ENCODE measurements around the gene PERP.

PERP gene

DNA sequence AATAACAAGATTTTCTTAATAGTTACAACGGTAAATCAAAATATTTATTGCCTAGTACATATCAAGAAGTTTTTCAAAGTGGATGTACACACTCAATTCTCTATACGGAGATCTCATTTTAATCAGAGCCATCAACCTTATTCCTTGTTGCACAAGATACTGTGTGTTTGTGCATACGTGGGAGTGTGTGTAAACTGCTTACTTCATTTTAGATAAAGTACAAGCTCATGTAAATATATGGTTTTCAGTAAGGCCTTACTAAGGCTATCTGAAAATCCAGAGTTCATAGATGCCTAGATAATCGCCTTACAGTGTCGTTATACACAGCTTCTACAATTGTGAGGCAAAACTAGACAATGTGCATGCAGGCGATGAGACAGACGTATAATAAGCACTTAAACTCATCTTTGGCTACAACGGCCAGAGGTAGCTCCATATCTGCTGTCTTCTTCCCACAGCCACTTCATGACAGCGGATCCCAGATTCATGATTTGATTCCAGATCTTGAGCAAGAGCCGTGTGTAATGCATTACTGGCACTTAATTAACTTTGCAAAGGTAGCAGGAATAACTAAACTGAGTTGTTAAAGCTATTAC lies 2.5 kb downstream of the PERP start:
- peak overlapping the region; percentile 4; the same call in 1 of the 2 replicates for H3K4me3 ChIP-seq (ENCODE audit: low read depth, low read length)
- ChIA-PET POLR2A (interaction anchor here (0.6 to 5.0 kb wide), 5 partner anchors 18 to 1270 kb away, joined by 3 to 36 read pairs (median 4); no protein-coding TSS in a partner anchor), CTCF (interaction anchor here (0.6 to 3.8 kb wide), 11 partner anchors 11 to 763 kb away, joined by 3 to 99 read pairs (median 4); no protein-coding TSS in a partner anchor)
- H3K4me1 ChIP-seq (ENCODE audit: control insufficient read depth, insufficient read depth, low read length), result peaks cover 13% of the 10 kb centered on the region
- peak overlapping the region; percentile 18; the same call in 1 of the 2 replicates for H3K27ac ChIP-seq (ENCODE audit: extremely low read depth, low read depth, low read length)
- H3K36me3 ChIP-seq (ENCODE audit: control insufficient read depth in 2 of 2, insufficient read depth in 1 of 2, low read length in 2 of 2), result no peaks in the 10 kb centered on the region
- H3K9me3 ChIP-seq (ENCODE audit: control insufficient read depth, insufficient read depth, low read depth, low read length), result no peaks in the 10 kb centered on the region
- peak; percentile 77 for TF ChIP-seq ZNF335 (tag by site-specific recombination; conservative IDR thresholded peaks at IDR 0.05)
- no peak for TF ChIP-seq ZNF645 (tag by site-specific recombination; IDR thresholded peaks at IDR 0.05)
- no peak for TF ChIP-seq ZNF530 (tag by site-specific recombination; IDR thresholded peaks at IDR 0.05; ENCODE audit: low read depth)
- TF ChIP-seq ZBTB17 (tag by site-specific recombination; IDR thresholded peaks at IDR 0.05), result peak; percentile 85
- no peak for TF ChIP-seq ZNF629 (tag by site-specific recombination; IDR thresholded peaks at IDR 0.05)
- TF ChIP-seq, protein P1, sequence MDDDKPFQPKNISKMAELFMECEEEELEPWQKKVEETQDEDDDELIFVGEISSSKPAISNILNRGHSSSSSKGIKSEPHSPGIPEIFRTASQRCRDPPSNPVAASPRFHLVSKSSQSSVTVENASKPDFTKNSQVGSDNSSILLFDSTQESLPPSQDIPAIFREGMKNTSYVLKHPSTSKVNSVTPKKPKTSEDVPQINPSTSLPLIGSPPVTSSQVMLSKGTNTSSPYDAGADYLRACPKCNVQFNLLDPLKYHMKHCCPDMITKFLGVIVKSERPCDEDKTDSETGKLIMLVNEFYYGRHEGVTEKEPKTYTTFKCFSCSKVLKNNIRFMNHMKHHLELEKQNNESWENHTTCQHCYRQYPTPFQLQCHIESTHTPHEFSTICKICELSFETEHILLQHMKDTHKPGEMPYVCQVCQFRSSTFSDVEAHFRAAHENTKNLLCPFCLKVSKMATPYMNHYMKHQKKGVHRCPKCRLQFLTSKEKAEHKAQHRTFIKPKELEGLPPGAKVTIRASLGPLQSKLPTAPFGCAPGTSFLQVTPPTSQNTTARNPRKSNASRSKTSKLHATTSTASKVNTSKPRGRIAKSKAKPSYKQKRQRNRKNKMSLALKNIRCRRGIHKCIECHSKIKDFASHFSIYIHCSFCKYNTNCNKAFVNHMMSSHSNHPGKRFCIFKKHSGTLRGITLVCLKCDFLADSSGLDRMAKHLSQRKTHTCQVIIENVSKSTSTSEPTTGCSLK (tag by site-specific recombination; IDR thresholded peaks at IDR 0.05), result no peak
- no peak for TF ChIP-seq YY2 (tag by site-specific recombination; IDR thresholded peaks at IDR 0.05)
- no peak for TF ChIP-seq ZNF571 (tag by site-specific recombination; IDR thresholded peaks at IDR 0.05)
- TF ChIP-seq EGR2 (tag by site-specific recombination; IDR thresholded peaks at IDR 0.05; ENCODE audit: low read depth), result peak; percentile 16; the same call in 1 of the 2 replicates
- TF ChIP-seq HOXC10 (CRISPR knock-in tag; IDR thresholded peaks at IDR 0.05), result no peak
- peak; percentile 18; the same call in 1 of the 2 replicates for TF ChIP-seq PRDM6 (tag by site-specific recombination; IDR thresholded peaks at IDR 0.05)
- no peak for TF ChIP-seq ZNF654 (tag by site-specific recombination; IDR thresholded peaks at IDR 0.05; ENCODE audit: low read depth)
- no peak for TF ChIP-seq ZNF792 (tag by site-specific recombination; IDR thresholded peaks at IDR 0.05)
- no peak for TF ChIP-seq ZBTB49 (tag by site-specific recombination; IDR thresholded peaks at IDR 0.05; ENCODE audit: low read depth)
- TF ChIP-seq, protein P2, sequence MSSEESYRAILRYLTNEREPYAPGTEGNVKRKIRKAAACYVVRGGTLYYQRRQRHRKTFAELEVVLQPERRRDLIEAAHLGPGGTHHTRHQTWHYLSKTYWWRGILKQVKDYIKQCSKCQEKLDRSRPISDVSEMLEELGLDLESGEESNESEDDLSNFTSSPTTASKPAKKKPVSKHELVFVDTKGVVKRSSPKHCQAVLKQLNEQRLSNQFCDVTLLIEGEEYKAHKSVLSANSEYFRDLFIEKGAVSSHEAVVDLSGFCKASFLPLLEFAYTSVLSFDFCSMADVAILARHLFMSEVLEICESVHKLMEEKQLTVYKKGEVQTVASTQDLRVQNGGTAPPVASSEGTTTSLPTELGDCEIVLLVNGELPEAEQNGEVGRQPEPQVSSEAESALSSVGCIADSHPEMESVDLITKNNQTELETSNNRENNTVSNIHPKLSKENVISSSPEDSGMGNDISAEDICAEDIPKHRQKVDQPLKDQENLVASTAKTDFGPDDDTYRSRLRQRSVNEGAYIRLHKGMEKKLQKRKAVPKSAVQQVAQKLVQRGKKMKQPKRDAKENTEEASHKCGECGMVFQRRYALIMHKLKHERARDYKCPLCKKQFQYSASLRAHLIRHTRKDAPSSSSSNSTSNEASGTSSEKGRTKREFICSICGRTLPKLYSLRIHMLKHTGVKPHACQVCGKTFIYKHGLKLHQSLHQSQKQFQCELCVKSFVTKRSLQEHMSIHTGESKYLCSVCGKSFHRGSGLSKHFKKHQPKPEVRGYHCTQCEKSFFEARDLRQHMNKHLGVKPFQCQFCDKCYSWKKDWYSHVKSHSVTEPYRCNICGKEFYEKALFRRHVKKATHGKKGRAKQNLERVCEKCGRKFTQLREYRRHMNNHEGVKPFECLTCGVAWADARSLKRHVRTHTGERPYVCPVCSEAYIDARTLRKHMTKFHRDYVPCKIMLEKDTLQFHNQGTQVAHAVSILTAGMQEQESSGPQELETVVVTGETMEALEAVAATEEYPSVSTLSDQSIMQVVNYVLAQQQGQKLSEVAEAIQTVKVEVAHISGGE (tag by site-specific recombination; conservative IDR thresholded peaks at IDR 0.05; ENCODE audit: low read depth), result no peak
- TF ChIP-seq ZFP69B (tag by site-specific recombination; IDR thresholded peaks at IDR 0.05), result 0 out of 2 replicates have a peak, but pooled peaks have one; percentile 6
- TF ChIP-seq, protein P3, sequence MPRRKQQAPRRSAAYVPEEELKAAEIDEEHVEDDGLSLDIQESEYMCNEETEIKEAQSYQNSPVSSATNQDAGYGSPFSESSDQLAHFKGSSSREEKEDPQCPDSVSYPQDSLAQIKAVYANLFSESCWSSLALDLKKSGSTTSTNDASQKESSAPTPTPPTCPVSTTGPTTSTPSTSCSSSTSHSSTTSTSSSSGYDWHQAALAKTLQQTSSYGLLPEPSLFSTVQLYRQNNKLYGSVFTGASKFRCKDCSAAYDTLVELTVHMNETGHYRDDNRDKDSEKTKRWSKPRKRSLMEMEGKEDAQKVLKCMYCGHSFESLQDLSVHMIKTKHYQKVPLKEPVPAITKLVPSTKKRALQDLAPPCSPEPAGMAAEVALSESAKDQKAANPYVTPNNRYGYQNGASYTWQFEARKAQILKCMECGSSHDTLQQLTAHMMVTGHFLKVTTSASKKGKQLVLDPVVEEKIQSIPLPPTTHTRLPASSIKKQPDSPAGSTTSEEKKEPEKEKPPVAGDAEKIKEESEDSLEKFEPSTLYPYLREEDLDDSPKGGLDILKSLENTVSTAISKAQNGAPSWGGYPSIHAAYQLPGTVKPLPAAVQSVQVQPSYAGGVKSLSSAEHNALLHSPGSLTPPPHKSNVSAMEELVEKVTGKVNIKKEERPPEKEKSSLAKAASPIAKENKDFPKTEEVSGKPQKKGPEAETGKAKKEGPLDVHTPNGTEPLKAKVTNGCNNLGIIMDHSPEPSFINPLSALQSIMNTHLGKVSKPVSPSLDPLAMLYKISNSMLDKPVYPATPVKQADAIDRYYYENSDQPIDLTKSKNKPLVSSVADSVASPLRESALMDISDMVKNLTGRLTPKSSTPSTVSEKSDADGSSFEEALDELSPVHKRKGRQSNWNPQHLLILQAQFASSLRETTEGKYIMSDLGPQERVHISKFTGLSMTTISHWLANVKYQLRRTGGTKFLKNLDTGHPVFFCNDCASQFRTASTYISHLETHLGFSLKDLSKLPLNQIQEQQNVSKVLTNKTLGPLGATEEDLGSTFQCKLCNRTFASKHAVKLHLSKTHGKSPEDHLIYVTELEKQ (tag by site-specific recombination; IDR thresholded peaks at IDR 0.05; ENCODE audit: borderline replicate concordance), result no peak
- no peak for TF ChIP-seq ZNF830 (tag by site-specific recombination; IDR thresholded peaks at IDR 0.05; ENCODE audit: low read depth)
- TF ChIP-seq ZNF670 (tag by site-specific recombination; IDR thresholded peaks at IDR 0.05; ENCODE audit: low read depth), result no peak
- no peak for TF ChIP-seq ZNF701 (tag by site-specific recombination; IDR thresholded peaks at IDR 0.05)
- TF ChIP-seq ZNF549 (tag by site-specific recombination; IDR thresholded peaks at IDR 0.05), result no peak
- no peak for TF ChIP-seq ZNF416 (tag by site-specific recombination; IDR thresholded peaks at IDR 0.05)

Measured in HEK293 (cell line).